Spleen (tissue), 11 donors: ENCODE data around the gene CKAP2L. TPM values are rescaled to one million over a fixed set of nuclear protein-coding genes. Genes with fewer than 3 reads are reported as not detected.

Source experiments
- DNase-seq: peaks from one replicate; pipeline ENCODE4 v3.0.0-alpha.2; 2020
- H3K27ac ChIP-seq, 8 donors: fragments of 200-600 bp; sonication (generic) in 7 of 8; 1 replicate in 4 of 8; 2 replicates in 4 of 8; pipeline versions ENCODE4 v1.5.0 to v1.8.0; 2016 to 2021; ENCODE audit warnings: inconsistent platforms in 4 of 8, mild to moderate bottlenecking in 4 of 8, moderate library complexity in 1 of 8
- H3K27me3 ChIP-seq, 7 donors: fragments of 200-600 bp; sonication (generic) in 6 of 7; replicated peaks in 1 of 7; 1 replicate in 4 of 7; 2 replicates in 3 of 7; pipeline versions ENCODE4 v1.5.0 to v1.8.0; 2016 to 2021; ENCODE audit warnings: inconsistent platforms in 3 of 7, mild to moderate bottlenecking in 1 of 7
- H3K36me3 ChIP-seq, 6 donors: fragments of 200-600 bp; sonication (generic) in 5 of 6; 1 replicate in 4 of 6; 2 replicates in 2 of 6; pipeline versions ENCODE4 v1.5.0 to v1.8.0; 2016 to 2021; ENCODE audit warnings: inconsistent platforms in 2 of 6
- H3K4me1 ChIP-seq, 6 donors: fragments of 200-600 bp; sonication (generic) in 5 of 6; 1 replicate in 3 of 6; 2 replicates in 3 of 6; pipeline versions ENCODE4 v1.5.0 to v1.8.0; 2016 to 2021; ENCODE audit warnings: inconsistent platforms in 3 of 6
- H3K4me3 ChIP-seq, 8 donors: fragments of 200-600 bp; sonication (generic) in 7 of 8; 1 replicate in 4 of 8; 2 replicates in 4 of 8; pipeline versions ENCODE4 v1.5.0 to v1.8.0; 2016 to 2021; ENCODE audit warnings: inconsistent platforms in 4 of 8, mild to moderate bottlenecking in 4 of 8, moderate library complexity in 2 of 8
- H3K9me3 ChIP-seq, 8 donors: fragments of 200-600 bp; sonication (generic) in 7 of 8; 1 replicate in 4 of 8; 2 replicates in 4 of 8; pipeline versions ENCODE4 v1.5.0 to v1.8.0; 2016 to 2021; ENCODE audit warnings: inconsistent platforms in 4 of 8
- CTCF ChIP-seq, 11 experiments: fragments of 200-600 bp in 7 of 11; fragments of 450-650 bp in 4 of 11; sonication (generic) in 4 of 11; IDR thresholded peaks in 8 of 11; conservative IDR thresholded peaks in 3 of 11; 1 replicate in 7 of 11; 2 replicates in 4 of 11; pipeline versions ENCODE4 v1.4.0 to v1.8.0; 2016 to 2021; ENCODE audit warnings: antibody characterized with exemption in 11 of 11, inconsistent platforms in 4 of 11, mild to moderate bottlenecking in 1 of 11
- POLR2A ChIP-seq, 3 donors: fragments of 450-650 bp; IDR thresholded peaks; one replicate each; pipeline ENCODE4 v1.5.1; 2017; ENCODE audit warnings: antibody characterized with exemption in 3 of 3, mild to moderate bottlenecking in 1 of 3
- POLR2AphosphoS5 ChIP-seq, 3 donors: sonication (generic); formaldehyde crosslinking; IDR thresholded peaks; one replicate each; pipeline ENCODE4 v1.5.1; 2017; ENCODE audit warnings: antibody characterized with exemption in 3 of 3
- WGBS, 5 donors: extraction: QIAGEN DNeasy Blood & Tissue Kit in 3 of 5; methylation state at CpG; one replicate each; pipeline versions ENCODE4 v1.1.5 to v1.1.7; 2013 to 2018; 5-methylcytosine and 5-hydroxymethylcytosine counted together
- intact Hi-C: fragments of 100-400 bp; cut with DNase I; formaldehyde crosslinking; loops from one replicate; pipeline ENCODE4 v1.15.0; 2023; ENCODE audit warnings: low total_unique reads
- polyA plus RNA-seq, 3 donors: library from polyadenylated mRNA; stranded (reverse); fragments of 200-250 nt; gene quantifications; one replicate each; pipeline ENCODE4 v1.2.1, GENCODE V29; 2013
- total RNA-seq, 7 donors: library from RNA; depleted of rRNA in 3 of 7; stranded (reverse); fragments of >200 nt in 3 of 7; fragmentation: NEBNext Ultra II Directional in 4 of 7; extraction: Animal tissue kit (Norgen Biotek cat#: 25700) in 4 of 7; gene quantifications; one replicate each; pipeline versions ENCODE4 v1.1.0 to v1.2.1, GENCODE V29; 2016 to 2021
- donor health status: healthy with polysubstance abuse.
- donor health status: DM: no; HTN: no; CAD: no; lungs with moderate emphysema.
- donor health status: DM: no; HTN: no; CAD: no.
- donor health status: Bipolar disorder and iron deficiency.
- donor health status: healthy.
- donor health status: DM: no; HTN: no; CAD: no.
- donor health status: DM: yes; HTN: yes; CAD: no.

Gene CKAP2L
- total and polyA plus RNA-seq, 10 donors = 0.20 to 3.5 (median 1.5) TPM

GRCh38 chr2:112762276-112762675, 2.1 kb downstream of the CKAP2L start:
- H3K27ac ChIP-seq = no peak overlapping the region
- H3K4me3 ChIP-seq = no peak overlapping the region
- no peaks in the 10 kb centered on the region for H3K27me3 ChIP-seq
- peaks cover 5 to 39% (median 18%) of the 10 kb centered on the region in 6 donors for H3K4me1 ChIP-seq
- WGBS, 5 donors = 92 to 98% (median 93%) methylated on average over 4 of the region's 4 CpGs
- TF ChIP-seq POLR2A (IDR thresholded peaks at IDR 0.05) (no peak), POLR2AphosphoS5 (IDR thresholded peaks at IDR 0.05) (no peak), CTCF (IDR thresholded peaks at IDR 0.05 in 8 of 11, conservative IDR thresholded peaks at IDR 0.05 in 3 of 11) (no peak)
- intact Hi-C loops = no loop called here
- no peak for DNase-seq
- H3K9me3 ChIP-seq = no peaks in the 10 kb centered on the region
- no peaks in the 10 kb centered on the region for H3K36me3 ChIP-seq

GRCh38 chr2:112760149-112760548, 4.3 kb downstream of the CKAP2L start:
- Histone ChIP-seq H3K9me3 (no peaks in the 10 kb centered on the region), H3K27ac (no peak overlapping the region), H3K36me3 (no peaks in the 10 kb centered on the region), H3K27me3 (no peaks in the 10 kb centered on the region), H3K4me3 (no peak overlapping the region), H3K4me1 (peaks cover 5 to 36% (median 14%) of the 10 kb centered on the region in 6 donors)
- DNase-seq = no peak
- no peak for TF ChIP-seq POLR2AphosphoS5 (IDR thresholded peaks at IDR 0.05)
- intact Hi-C loops = no loop called here
- 81 to 95% (median 87%) methylated on average over 1 of the region's 1 CpG for WGBS, 5 donors

- TF ChIP-seq POLR2AphosphoS5 (IDR thresholded peaks at IDR 0.05) (no peak), POLR2A (IDR thresholded peaks at IDR 0.05) (no peak), CTCF (IDR thresholded peaks at IDR 0.05 in 8 of 11, conservative IDR thresholded peaks at IDR 0.05 in 3 of 11) (no peak)
- Histone ChIP-seq H3K4me1 (peaks cover 0 to 30% (median 3%) of the 10 kb centered on the region in 6 donors), H3K36me3 (no peaks in the 10 kb centered on the region), H3K4me3 (no peak overlapping the region), H3K9me3 (no peaks in the 10 kb centered on the region), H3K27me3 (no peaks in the 10 kb centered on the region), H3K27ac (no peak overlapping the region)
- no peak for DNase-seq
- intact Hi-C loops = no loop called here
- 85 to 97% (median 92%) methylated on average over 2 of the region's 2 CpGs for WGBS, 5 donors
Measured at GRCh38 chr2:112758711-112759110, 5.7 kb downstream of the CKAP2L start.

GRCh38 chr2:112757265-112757664, 7.1 kb downstream of the CKAP2L start:
- TF ChIP-seq CTCF (IDR thresholded peaks at IDR 0.05 in 8 of 11, conservative IDR thresholded peaks at IDR 0.05 in 3 of 11) (no peak), POLR2A (IDR thresholded peaks at IDR 0.05) (no peak), POLR2AphosphoS5 (IDR thresholded peaks at IDR 0.05) (no peak)
- no peaks in the 10 kb centered on the region for H3K9me3 ChIP-seq
- WGBS, 5 donors = 66 to 91% (median 80%) methylated on average over 3 of the region's 3 CpGs
- H3K4me3 ChIP-seq = no peak overlapping the region
- H3K27me3 ChIP-seq = no peaks in the 10 kb centered on the region
- H3K4me1 ChIP-seq = peaks cover 0 to 19% (median 0%) of the 10 kb centered on the region in 6 donors
- no peak for DNase-seq
- intact Hi-C loops = no loop called here
- H3K36me3 ChIP-seq = no peaks in the 10 kb centered on the region
- H3K27ac ChIP-seq = peak overlapping the region in 2 of 8 donors; percentile 43 to 65

GRCh38 chr2:112756207-112756606, 8.2 kb downstream of the CKAP2L start:
- WGBS, 5 donors = 74 to 90% (median 86%) methylated on average over 3 of the region's 3 CpGs
- intact Hi-C loops = no loop called here

More at GRCh38 chr2:112756207-112756606, 8.2 kb downstream of the CKAP2L start:
- TF ChIP-seq POLR2AphosphoS5 (IDR thresholded peaks at IDR 0.05) = no peak
- TF ChIP-seq CTCF (IDR thresholded peaks at IDR 0.05 in 8 of 11, conservative IDR thresholded peaks at IDR 0.05 in 3 of 11) = no peak
- no peak for TF ChIP-seq POLR2A (IDR thresholded peaks at IDR 0.05)
- Histone ChIP-seq H3K4me1 (peaks cover 0 to 19% (median 0%) of the 10 kb centered on the region in 6 donors), H3K36me3 (no peaks in the 10 kb centered on the region), H3K27ac (peak overlapping the region in 1 of 8 donors; percentile 65), H3K27me3 (no peaks in the 10 kb centered on the region), H3K4me3 (no peak overlapping the region), H3K9me3 (no peaks in the 10 kb centered on the region)
- no peak for DNase-seq
